ENCODE measurements around the gene RCCD1. TPM values are rescaled to one million over a fixed set of nuclear protein-coding genes. Genes with fewer than 3 reads are reported as not detected.
A peak's percentile ranks its signal among the peaks of the same experiment; 100 is the strongest.

Gene RCCD1
- total RNA-seq, 1 experiment from 2014 or later: 22.8 TPM

- Mint-ChIP-seq H3K9me3 (no peaks in the 10 kb centered on the region), H3K4me1 (peaks cover 15 to 16% of the 10 kb centered on the region in 2 experiments), H3K27ac (peak overlapping the region in 1 of 3 experiments; percentile 68; a peak in 1 of 7 replicates), H3K27me3 (ENCODE audit: low read depth) (no peaks in the 10 kb centered on the region), H3K4me3 (peak overlapping the region; percentile 77 to 82), H3K36me3 (ENCODE audit: insufficient read depth in 1 of 3, low read depth in 3 of 3) (peaks cover 15 to 45% (median 44%) of the 10 kb centered on the region in 3 experiments; a peak in 6 of 7 replicates)
- peak overlapping the region; percentile 41 for H3K4me2 ChIP-seq (ENCODE audit: insufficient read depth, insufficient read length, low read length)
- H4K8ac ChIP-seq (replicated peaks; ENCODE audit: insufficient read length, low read depth, low read length): no peak overlapping the region
- H2AK5ac ChIP-seq (ENCODE audit: insufficient read length, low read length): no peak overlapping the region
- no peak overlapping the region for H3K14ac ChIP-seq (ENCODE audit: insufficient read depth, low read length)
- no CpG with 5 or more reads among the region's 20 CpGs for WGBS (ENCODE audit: extremely low coverage, insufficient read length, low lambda C conversion rate)
- no peak overlapping the region for H3T11ph ChIP-seq (ENCODE audit: low read length)
- H3K79me1 ChIP-seq (ENCODE audit: insufficient read depth, low read depth, low read length, poor library complexity, severe bottlenecking): no peaks in the 10 kb centered on the region
- no peak for TF ChIP-seq CTCF (conservative IDR thresholded peaks at IDR 0.05)
- no peak overlapping the region for H3K18ac ChIP-seq (ENCODE audit: insufficient read length, low read depth, low read length)
- H2BK120ac ChIP-seq (ENCODE audit: low read depth, low read length, poor library complexity, severe bottlenecking): no peak overlapping the region
- H2BK5ac ChIP-seq (ENCODE audit: insufficient read length, low read length): no peak overlapping the region
- no peak overlapping the region for H2BK20ac ChIP-seq (ENCODE audit: low read depth, low read length, poor library complexity, severe bottlenecking)
- no peak overlapping the region for H2BK12ac ChIP-seq (ENCODE audit: insufficient read length, low read depth, low read length)
- H3K9ac ChIP-seq (ENCODE audit: extremely low read depth, insufficient read length, low read length): no peak overlapping the region
- H4K91ac ChIP-seq (ENCODE audit: insufficient read length, low read depth, low read length): no peak overlapping the region
- no peak overlapping the region for H3K4ac ChIP-seq (ENCODE audit: low read depth, low read length)
- no peaks in the 10 kb centered on the region for H3K9me3 ChIP-seq (ENCODE audit: control insufficient read depth, low read depth, low read length)
- no peaks in the 10 kb centered on the region for H3K79me2 ChIP-seq (ENCODE audit: insufficient read depth, low read length)
- no peaks in the 10 kb centered on the region for H3K27me3 ChIP-seq (ENCODE audit: insufficient read depth, low read length)
- no peak for DNase-seq
- no peak overlapping the region for H2AFZ ChIP-seq (ENCODE audit: low read length)
- H3K4me1 ChIP-seq (ENCODE audit: insufficient read depth, low read length): peaks cover 7% of the 10 kb centered on the region; the same call in 1 of the 2 replicates
- no peak overlapping the region for H3K56ac ChIP-seq (ENCODE audit: insufficient read length, low read depth, low read length)
- H3K23me2 ChIP-seq (ENCODE audit: insufficient read length, low read depth, low read length, poor library complexity, severe bottlenecking): peaks cover 15% of the 10 kb centered on the region
- no peak overlapping the region for H4K5ac ChIP-seq (ENCODE audit: insufficient read length, low read depth, low read length)
- no peak overlapping the region for H3K27ac ChIP-seq (ENCODE audit: insufficient read length, low read depth, low read length)
- peaks cover 3% of the 10 kb centered on the region for H4K20me1 ChIP-seq (ENCODE audit: control insufficient read depth, insufficient read depth, insufficient read length)
- no peak overlapping the region for H3K23ac ChIP-seq (ENCODE audit: insufficient read length, low read depth, low read length)
- no peak overlapping the region for H2BK15ac ChIP-seq (ENCODE audit: low read depth, low read length)
Observed at GRCh38 chr15:90955624-90956273, 1.1 kb downstream of the RCCD1 start.

All from H9 (cell line).